Central memory CD8-positive, alpha-beta T cell (primary cell): Measurements from ENCODE around the gene FNDC10.
A peak's percentile ranks its signal among the peaks of the same experiment; 100 is the strongest.
"Not testable (repeated sequence)": the region's sequence is repeated elsewhere in the genome, so short reads cannot be mapped to it uniquely, and the experiment has no call there.

Experiments
- ATAC-seq: fragments of 150-1000 bp; cut with Tn5 transposase; replicated peaks from 2 replicates; pipeline ENCODE4 v1.10.0; 2022; ENCODE audit warnings: mild to moderate bottlenecking, moderate FRiP score, moderate number of reproducible peaks; ENCODE audit not compliant: poor library complexity, severe bottlenecking; ENCODE audit errors: extremely low read depth
- DNase-seq, 2 donors: peaks; one replicate each; pipeline ENCODE4 v3.0.0; 2021; ENCODE audit warnings: low spot score in 2 of 2
- H3K27ac Mint-ChIP-seq: one replicate; pipeline ENCODE4 v1.8.0; 2022; ENCODE audit warnings: low read depth, mild to moderate bottlenecking, moderate library complexity, mixed read lengths
- H3K27me3 Mint-ChIP-seq: one replicate; pipeline ENCODE4 v1.8.0; 2022; ENCODE audit warnings: mixed read lengths
- H3K36me3 Mint-ChIP-seq: one replicate; pipeline ENCODE4 v1.8.0; 2022; ENCODE audit warnings: mild to moderate bottlenecking, moderate library complexity, mixed read lengths; ENCODE audit not compliant: insufficient read depth
- H3K4me1 Mint-ChIP-seq: one replicate; pipeline ENCODE4 v1.8.0; 2022; ENCODE audit warnings: mixed read lengths
- H3K4me3 Mint-ChIP-seq: one replicate; pipeline ENCODE4 v1.8.0; 2022; ENCODE audit warnings: mild to moderate bottlenecking, moderate library complexity, mixed read lengths
- H3K9me3 Mint-ChIP-seq: one replicate; pipeline ENCODE4 v1.8.0; 2022; ENCODE audit warnings: mixed read lengths

Gene FNDC10

GRCh38 chr1:1596493-1597274, 3.3 kb downstream of the FNDC10 start:
- DNase-seq (no peak), ATAC-seq (no peak)
- no peaks in the 10 kb centered on the region for H3K27me3 Mint-ChIP-seq
- H3K27ac Mint-ChIP-seq, result no peak overlapping the region
- no peaks in the 10 kb centered on the region for H3K9me3 Mint-ChIP-seq
- H3K36me3 Mint-ChIP-seq, result no peaks in the 10 kb centered on the region
- peaks cover 7% of the 10 kb centered on the region for H3K4me1 Mint-ChIP-seq
- H3K4me3 Mint-ChIP-seq, result no peak overlapping the region

- H3K9me3 Mint-ChIP-seq, result not testable (repeated sequence)
These were observed 4.6 kb downstream of the FNDC10 start for GRCh38 chr1:1595341-1595740.

GRCh38 chr1:1594602-1595260, 5.2 kb downstream of the FNDC10 start:
- H3K36me3 Mint-ChIP-seq, result no peaks in the 10 kb centered on the region
- H3K4me3 Mint-ChIP-seq, result no peak overlapping the region
- no peak overlapping the region for H3K27ac Mint-ChIP-seq
- no peaks in the 10 kb centered on the region for H3K9me3 Mint-ChIP-seq
- no peaks in the 10 kb centered on the region for H3K27me3 Mint-ChIP-seq
- ATAC-seq (no peak), DNase-seq (no peak)
- peaks cover 7% of the 10 kb centered on the region for H3K4me1 Mint-ChIP-seq

More at GRCh38 chr1:1595341-1595740, 4.6 kb downstream of the FNDC10 start:
- H3K36me3 Mint-ChIP-seq, H3K4me1 Mint-ChIP-seq, H3K27ac Mint-ChIP-seq, ATAC-seq, H3K27me3 Mint-ChIP-seq, H3K4me3 Mint-ChIP-seq, DNase-seq: not testable (repeated sequence)

GRCh38 chr1:1593834-1594601, 5.9 kb downstream of the FNDC10 start:
- no peak for ATAC-seq
- H3K9me3 Mint-ChIP-seq, result no peaks in the 10 kb centered on the region
- no peak overlapping the region for H3K4me3 Mint-ChIP-seq
- no peak for DNase-seq
- H3K27me3 Mint-ChIP-seq, result no peaks in the 10 kb centered on the region
- no peak overlapping the region for H3K27ac Mint-ChIP-seq
- no peaks in the 10 kb centered on the region for H3K36me3 Mint-ChIP-seq
- H3K4me1 Mint-ChIP-seq, result peaks cover 5% of the 10 kb centered on the region

GRCh38 chr1:1591452-1591851, 8.5 kb downstream of the FNDC10 start:
- Mint-ChIP-seq H3K27ac (no peak overlapping the region), H3K9me3 (no peaks in the 10 kb centered on the region), H3K4me3 (no peak overlapping the region), H3K27me3 (peaks cover 9% of the 10 kb centered on the region), H3K4me1 (no peaks in the 10 kb centered on the region), H3K36me3 (no peaks in the 10 kb centered on the region)
- ATAC-seq (no peak), DNase-seq (no peak)

GRCh38 chr1:1583347-1584010, 16.5 kb downstream of the FNDC10 start:
- H3K27me3 Mint-ChIP-seq, result peaks cover 27% of the 10 kb centered on the region
- no peak overlapping the region for H3K27ac Mint-ChIP-seq
- DNase-seq, result no peak
- no peak overlapping the region for H3K4me3 Mint-ChIP-seq
- H3K9me3 Mint-ChIP-seq, result no peaks in the 10 kb centered on the region
- no peaks in the 10 kb centered on the region for H3K4me1 Mint-ChIP-seq
- H3K36me3 Mint-ChIP-seq, result no peaks in the 10 kb centered on the region
- ATAC-seq, result no peak

- Mint-ChIP-seq H3K4me3 (no peak overlapping the region), H3K9me3 (no peaks in the 10 kb centered on the region), H3K4me1 (no peaks in the 10 kb centered on the region), H3K27me3 (peaks cover 24% of the 10 kb centered on the region), H3K27ac (no peak overlapping the region), H3K36me3 (no peaks in the 10 kb centered on the region)
- ATAC-seq, result no peak
- no peak for DNase-seq
These were observed 17.2 kb downstream of the FNDC10 start for GRCh38 chr1:1582585-1583346.

- H3K36me3 Mint-ChIP-seq, result peaks cover 17% of the 10 kb centered on the region
- DNase-seq, result no peak
- H3K4me3 Mint-ChIP-seq, result no peak overlapping the region
- H3K27ac Mint-ChIP-seq, result no peak overlapping the region
- H3K27me3 Mint-ChIP-seq, result peaks cover 23% of the 10 kb centered on the region
- H3K4me1 Mint-ChIP-seq, result peaks cover 14% of the 10 kb centered on the region
- ATAC-seq, result no peak
- H3K9me3 Mint-ChIP-seq, result no peaks in the 10 kb centered on the region
These were observed 21.5 kb downstream of the FNDC10 start for GRCh38 chr1:1578371-1578940.

GRCh38 chr1:1577367-1578011, 22.4 kb downstream of the FNDC10 start:
- DNase-seq (no peak), ATAC-seq (no peak)
- Mint-ChIP-seq H3K27ac (no peak overlapping the region), H3K27me3 (peaks cover 13% of the 10 kb centered on the region), H3K36me3 (peaks cover 23% of the 10 kb centered on the region), H3K4me3 (no peak overlapping the region), H3K4me1 (peaks cover 17% of the 10 kb centered on the region), H3K9me3 (no peaks in the 10 kb centered on the region)

- ATAC-seq (peak; percentile 85), DNase-seq (peak; percentile 84 to 90)
- no peaks in the 10 kb centered on the region for H3K27me3 Mint-ChIP-seq
- H3K4me3 Mint-ChIP-seq, result peak within 1 kb of the TSS; percentile 98
- H3K36me3 Mint-ChIP-seq, result peaks cover 38% of the 10 kb centered on the region
- H3K27ac Mint-ChIP-seq, result peak within 1 kb of the TSS; percentile 100
- peaks cover 26% of the 10 kb centered on the region for H3K4me1 Mint-ChIP-seq
- no peaks in the 10 kb centered on the region for H3K9me3 Mint-ChIP-seq
These were observed 25.0 kb downstream of the FNDC10 start, which contains the start of gene SSU72 for GRCh38 chr1:1574721-1575537. Gene SSU72 (minus strand): TSS chr1:1574863. CDS start chr1:1574557, 306 bp downstream.
